ENCODE measurements around the gene CNNM4.

Gene CNNM4

GRCh38 chr2:96760036-96760985 is at the start of gene CNNM4:
TSS of gene CNNM4 (plus strand) at chr2:96760902. CDS start at chr2:96761000, 98 bp downstream.
- DNase-seq: peak; percentile 65

GRCh38 chr2:96710985-96711384 is 49.7 kb upstream of the CNNM4 start:
- no peak for DNase-seq

- DNase-seq: no peak
Observed at GRCh38 chr2:96715658-96716057, 45.0 kb upstream of the CNNM4 start.

- DNase-seq: no peak
Observed at GRCh38 chr2:96716388-96716787, 44.3 kb upstream of the CNNM4 start.

- DNase-seq: no peak
Observed at GRCh38 chr2:96726131-96726530, 34.6 kb upstream of the CNNM4 start.

GRCh38 chr2:96727431-96727830 is 33.3 kb upstream of the CNNM4 start:
- no peak for DNase-seq

GRCh38 chr2:96729748-96730147 is 31.0 kb upstream of the CNNM4 start:
- DNase-seq: no peak

- no peak for DNase-seq
Observed at GRCh38 chr2:96730212-96730611, 30.5 kb upstream of the CNNM4 start.

GRCh38 chr2:96733931-96734330 is 26.8 kb upstream of the CNNM4 start:
- DNase-seq: no peak

GRCh38 chr2:96734880-96735583 is 25.7 kb upstream of the CNNM4 start:
- no peak for DNase-seq

GRCh38 chr2:96737251-96737650 is 23.5 kb upstream of the CNNM4 start:
- no peak for DNase-seq

- no peak for DNase-seq
Observed at GRCh38 chr2:96737831-96738230, 22.9 kb upstream of the CNNM4 start.

GRCh38 chr2:96739076-96739632 is 21.5 kb upstream of the CNNM4 start:
- no peak for DNase-seq

GRCh38 chr2:96739633-96740428 is 20.9 kb upstream of the CNNM4 start, which contains the start of gene LMAN2L:
TSS of gene LMAN2L (minus strand) at chr2:96740064. CDS start at chr2:96740040, 24 bp downstream.
- DNase-seq: peak; percentile 87

GRCh38 chr2:96747061-96747617 is 13.6 kb upstream of the CNNM4 start:
- no peak for DNase-seq

- DNase-seq: no peak
Observed at GRCh38 chr2:96751800-96752199, 8.9 kb upstream of the CNNM4 start.

GRCh38 chr2:96753661-96754282 is 6.9 kb upstream of the CNNM4 start:
- no peak for DNase-seq

- no peak for DNase-seq
Observed at GRCh38 chr2:96754317-96754716, 6.4 kb upstream of the CNNM4 start.

- no peak for DNase-seq
Observed at GRCh38 chr2:96756788-96757476, 3.8 kb upstream of the CNNM4 start.

GRCh38 chr2:96757477-96757860 is 3.2 kb upstream of the CNNM4 start:
- DNase-seq: no peak

GRCh38 chr2:96758987-96759386 is 1.7 kb upstream of the CNNM4 start:
- no peak for DNase-seq

Data from NCI-H2081 treated with DMSO at 0.1 percent for 48 hours (cell line).